HG03378 (cell line): ENCODE data around the gene HBS1L.

Experiments
- ATAC-seq: cut with Tn5 transposase; IDR thresholded peaks from one replicate; pipeline ENCODE4 v1.9.1; 2021; ENCODE audit warnings: mild to moderate bottlenecking, moderate library complexity; ENCODE audit not compliant: unreplicated experiment

The HBS1L gene

GRCh38 chr6:135054569-135055498, at the start of gene HBS1L:
Gene HBS1L, minus strand, starts transcription at chr6:135054822. Its CDS starts 131 bp downstream, at chr6:135054691.
- ATAC-seq, result peak; percentile 91

- no peak for ATAC-seq
Measured at GRCh38 chr6:135104199-135104598, 49.6 kb upstream of the HBS1L start.

- no peak for ATAC-seq
Measured at GRCh38 chr6:135102191-135102590, 47.6 kb upstream of the HBS1L start.

GRCh38 chr6:135097172-135097571, 42.5 kb upstream of the HBS1L start:
- no peak for ATAC-seq

- no peak for ATAC-seq
Measured at GRCh38 chr6:135096403-135097130, 41.9 kb upstream of the HBS1L start.

GRCh38 chr6:135095716-135096115, 41.1 kb upstream of the HBS1L start:
- no peak for ATAC-seq

- ATAC-seq, result peak; percentile 54
Measured at GRCh38 chr6:135094403-135094821, 39.8 kb upstream of the HBS1L start.

- no peak for ATAC-seq
Measured at GRCh38 chr6:135093578-135093977, 39.0 kb upstream of the HBS1L start.

GRCh38 chr6:135092724-135093123, 38.1 kb upstream of the HBS1L start:
- no peak for ATAC-seq

- ATAC-seq, result no peak
Measured at GRCh38 chr6:135090819-135091218, 36.2 kb upstream of the HBS1L start.

GRCh38 chr6:135089901-135090300, 35.3 kb upstream of the HBS1L start:
- no peak for ATAC-seq

GRCh38 chr6:135088818-135089809, 34.5 kb upstream of the HBS1L start:
- ATAC-seq, result peak; percentile 75

- ATAC-seq, result peak; percentile 0
Measured at GRCh38 chr6:135088281-135088680, 33.7 kb upstream of the HBS1L start.

- ATAC-seq, result no peak
Measured at GRCh38 chr6:135087803-135088202, 33.2 kb upstream of the HBS1L start.

GRCh38 chr6:135087403-135087802, 32.8 kb upstream of the HBS1L start:
- ATAC-seq, result no peak

- ATAC-seq, result peak; percentile 35
Measured at GRCh38 chr6:135086414-135086764, 31.8 kb upstream of the HBS1L start.

- ATAC-seq, result no peak
Measured at GRCh38 chr6:135085700-135086413, 31.2 kb upstream of the HBS1L start.

- no peak for ATAC-seq
Measured at GRCh38 chr6:135084916-135085269, 30.3 kb upstream of the HBS1L start.

- ATAC-seq, result no peak
Measured at GRCh38 chr6:135084001-135084915, 29.6 kb upstream of the HBS1L start.
